Measurements from ENCODE around the gene TTYH1.

TTYH1 gene

DNA sequence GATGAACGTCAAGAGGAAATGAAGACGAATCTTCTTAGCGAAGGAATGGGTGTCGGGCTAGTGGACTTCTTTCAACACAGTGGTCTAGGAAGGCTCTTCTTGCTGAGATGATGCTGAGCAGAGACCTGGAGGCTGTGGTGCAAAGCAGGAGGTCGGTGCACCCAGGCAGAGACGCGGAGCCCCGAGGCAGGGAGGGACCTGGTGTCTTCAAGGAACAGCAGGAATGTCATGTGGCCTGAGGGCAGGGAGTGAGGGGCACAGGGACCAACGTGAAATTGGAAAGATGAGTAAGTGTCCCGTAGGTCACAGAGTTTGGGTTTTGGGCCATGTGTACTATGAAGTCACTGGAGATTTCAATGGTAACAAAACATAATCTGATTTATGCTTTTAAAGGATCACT, 69.2 kb downstream of the TTYH1 start:
- no peak for FAIRE-seq

DNA sequence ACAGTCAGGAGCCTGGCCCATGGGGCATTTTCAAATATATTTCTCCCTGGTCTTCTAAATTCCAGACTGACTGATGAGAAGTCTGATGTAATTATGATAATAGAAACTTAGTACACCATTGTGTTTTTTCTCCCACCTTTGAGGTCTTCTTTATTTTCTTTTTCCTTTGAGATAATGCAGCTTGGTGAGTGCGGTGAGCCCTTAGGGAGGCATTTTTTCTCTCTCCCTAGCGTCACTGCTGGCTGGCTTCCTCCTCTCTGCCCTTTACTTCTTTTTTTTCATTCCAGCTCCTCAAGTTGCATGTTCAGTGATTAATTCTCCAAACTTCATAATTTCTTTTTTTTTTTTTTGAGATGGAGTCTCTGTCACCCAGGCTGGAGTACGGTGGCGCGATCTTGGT, 70.6 kb downstream of the TTYH1 start:
- FAIRE-seq = no peak

Data from TTC549 (cell line).